COLO668 (cell line): Measurements from ENCODE around the gene LGR5.
"Not testable (repeated sequence)": the region's sequence is repeated elsewhere in the genome, so short reads cannot be mapped to it uniquely, and the experiment has no call there.

Experiments
- DNase-seq: peaks from one replicate; lab custom pipeline; 2025; ENCODE audit not compliant: unreplicated experiment; lab: John Stamatoyannopoulos, UW

LGR5 gene

DNA sequence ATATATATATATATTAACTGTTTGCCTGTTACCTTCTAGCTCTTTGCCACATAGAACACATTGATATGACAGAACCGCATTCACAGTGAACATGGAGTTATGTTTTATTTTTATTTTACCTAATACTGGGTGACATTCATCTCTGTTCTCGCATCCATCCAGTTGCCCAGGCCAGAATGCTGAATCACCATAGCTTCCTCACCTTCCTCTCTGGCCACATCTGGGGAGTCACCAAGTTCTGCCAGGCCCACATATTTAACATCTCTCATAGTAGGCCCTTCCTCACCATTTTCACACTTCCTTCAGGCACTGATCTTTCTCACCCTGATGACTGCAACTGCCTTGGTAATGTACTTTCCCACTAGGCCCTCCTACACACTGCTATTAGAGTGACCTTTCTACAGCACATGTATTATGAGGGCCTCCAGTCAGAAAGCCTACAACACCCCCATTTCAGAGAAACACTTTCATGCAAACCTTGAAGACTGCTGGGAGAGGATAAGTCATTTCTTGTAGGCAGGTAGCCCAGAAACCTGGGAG lies 106.8 kb downstream of the LGR5 start:
- DNase-seq: no peak

DNA sequence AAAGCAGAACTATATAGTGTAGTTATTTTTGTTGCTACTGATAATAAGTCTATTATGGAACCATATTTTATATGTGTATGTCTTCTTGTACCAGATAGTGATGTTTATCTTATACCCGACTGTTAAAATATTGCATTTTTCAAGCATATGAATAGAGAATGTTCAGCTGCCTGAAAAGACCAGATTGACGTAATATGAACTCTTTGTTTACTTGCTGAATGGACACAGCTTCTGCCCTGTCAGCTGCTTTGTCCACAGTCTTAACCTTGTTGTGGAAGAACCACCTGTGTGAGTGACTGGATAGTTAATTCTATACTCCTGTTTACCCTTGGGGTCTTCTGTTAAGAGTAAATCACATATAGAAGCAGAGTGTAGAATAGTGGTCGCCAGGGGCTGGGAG lies 109.3 kb downstream of the LGR5 start:
- peak; percentile 25 for DNase-seq

DNA sequence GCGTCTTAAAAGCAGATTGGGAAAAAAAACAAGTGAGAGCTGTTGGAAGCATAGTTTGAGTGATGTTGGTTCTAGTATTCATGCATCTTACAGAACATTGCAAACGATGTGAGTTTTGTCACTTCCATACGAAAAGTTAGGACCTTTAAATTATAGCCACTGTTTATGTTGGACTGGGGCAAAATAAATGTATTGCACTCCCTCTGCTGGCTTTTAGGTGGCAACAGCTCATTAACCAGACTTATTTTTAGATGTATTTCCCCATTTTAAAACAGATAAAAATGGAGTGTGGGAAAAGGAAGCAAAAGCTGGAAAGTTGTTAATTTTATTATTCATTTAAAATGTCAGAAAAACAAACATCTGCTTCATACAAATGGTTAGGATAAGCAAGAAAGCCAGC lies 111.9 kb downstream of the LGR5 start:
- DNase-seq: no peak

DNA sequence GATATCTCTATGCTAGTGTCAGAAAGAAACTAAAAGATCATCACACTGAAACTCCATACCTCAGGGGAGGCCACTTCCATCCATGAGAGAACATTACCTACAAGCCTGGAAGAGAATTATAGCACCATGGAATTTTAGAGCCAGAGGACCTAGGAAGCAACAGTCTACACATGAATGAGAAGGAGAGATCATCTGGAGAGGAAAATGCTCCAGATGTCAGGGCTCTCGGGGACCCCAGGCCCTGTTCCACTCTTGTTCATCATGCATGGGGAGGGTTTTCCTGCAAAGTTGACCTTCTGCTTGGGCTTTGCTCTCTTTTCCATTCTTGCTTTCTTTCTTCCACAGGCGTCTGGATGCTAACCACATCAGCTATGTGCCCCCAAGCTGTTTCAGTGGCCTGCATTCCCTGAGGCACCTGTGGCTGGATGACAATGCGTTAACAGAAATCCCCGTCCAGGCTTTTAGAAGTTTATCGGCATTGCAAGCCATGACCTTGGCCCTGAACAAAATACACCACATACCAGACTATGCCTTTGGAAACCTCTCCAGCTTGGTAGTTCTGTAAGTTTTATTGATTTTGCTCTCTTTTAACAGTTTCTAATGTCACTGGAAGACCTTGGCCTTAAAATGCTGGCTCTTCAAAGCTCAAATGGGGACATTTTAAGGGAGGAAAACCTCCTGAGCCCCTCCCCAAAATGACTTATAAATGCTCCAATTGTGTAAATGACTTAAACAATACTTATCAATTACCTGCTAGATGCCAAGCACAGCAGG lies 113.3 kb downstream of the LGR5 start:
- no peak for DNase-seq

DNA sequence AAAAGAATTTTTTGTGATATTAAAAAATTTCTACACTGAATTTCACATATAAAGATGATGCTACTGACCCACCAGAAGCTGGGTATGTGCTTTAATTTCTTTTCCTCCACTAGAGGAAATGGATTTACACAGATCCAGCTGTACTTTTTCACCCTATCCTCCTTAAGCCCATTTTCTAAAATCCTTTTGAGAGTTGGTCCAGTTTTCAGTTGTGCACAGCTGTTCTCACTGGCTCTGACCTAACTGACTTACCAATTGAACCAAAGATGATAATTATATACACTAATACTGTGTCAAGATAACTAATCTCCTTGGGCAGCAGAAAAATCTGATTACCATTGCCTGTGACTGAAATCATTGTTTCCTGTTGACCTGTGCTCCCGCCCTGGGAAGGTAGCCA lies 115.6 kb downstream of the LGR5 start:
- no peak for DNase-seq

DNA sequence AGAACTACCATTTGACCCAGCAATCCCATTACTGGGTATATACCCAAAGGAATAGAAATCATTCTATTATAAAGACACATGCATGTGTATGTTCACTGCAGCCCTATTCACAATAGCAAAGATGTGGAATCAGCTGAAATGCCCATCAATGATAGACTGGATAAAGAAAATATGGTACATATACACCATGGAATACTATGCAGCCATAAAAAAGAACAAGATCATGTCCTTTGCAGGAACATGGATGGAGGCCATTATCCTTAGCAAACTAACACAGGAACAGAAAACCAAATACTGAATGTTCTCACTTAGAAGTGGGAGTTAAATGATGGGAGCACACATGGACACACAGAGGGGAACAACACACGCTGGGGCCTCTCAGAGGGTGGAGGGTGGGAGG lies 116.2 kb downstream of the LGR5 start:
- not testable (repeated sequence) for DNase-seq

DNA sequence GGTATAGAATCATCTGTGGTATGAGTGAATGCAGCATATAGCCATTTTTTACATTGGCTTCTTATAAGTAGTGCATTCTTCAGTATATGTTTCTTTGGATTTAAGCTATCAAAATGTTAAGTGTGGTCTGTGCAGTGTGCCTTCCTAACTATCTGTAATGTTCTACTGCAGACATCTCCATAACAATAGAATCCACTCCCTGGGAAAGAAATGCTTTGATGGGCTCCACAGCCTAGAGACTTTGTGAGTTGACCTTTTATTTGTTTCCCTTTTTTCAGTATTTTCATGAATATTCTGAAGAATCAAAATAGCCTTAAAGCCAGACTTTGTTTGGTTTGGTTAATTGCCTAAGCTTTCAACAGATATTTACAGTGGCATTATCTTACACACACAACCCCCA lies 116.8 kb downstream of the LGR5 start:
- DNase-seq: no peak

DNA sequence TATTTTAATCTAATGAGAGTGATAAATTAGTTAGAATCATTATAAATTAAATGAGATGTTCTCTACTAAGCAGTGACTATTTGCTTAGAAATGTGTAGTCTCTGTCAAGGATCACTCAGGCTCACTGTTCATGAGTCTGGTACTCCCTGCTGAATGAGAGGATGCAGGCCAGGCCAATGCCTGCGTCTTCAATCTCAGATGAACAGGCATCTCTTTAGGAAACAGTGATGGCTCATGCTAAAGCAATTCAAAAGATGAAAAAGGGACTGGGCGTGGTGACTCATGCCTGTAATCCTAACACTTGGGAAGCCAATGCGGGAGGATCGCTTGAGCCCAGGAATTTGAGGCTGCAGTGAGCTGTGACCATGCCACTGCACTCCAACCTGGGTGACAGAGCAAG lies 117.3 kb downstream of the LGR5 start:
- no peak for DNase-seq

DNA sequence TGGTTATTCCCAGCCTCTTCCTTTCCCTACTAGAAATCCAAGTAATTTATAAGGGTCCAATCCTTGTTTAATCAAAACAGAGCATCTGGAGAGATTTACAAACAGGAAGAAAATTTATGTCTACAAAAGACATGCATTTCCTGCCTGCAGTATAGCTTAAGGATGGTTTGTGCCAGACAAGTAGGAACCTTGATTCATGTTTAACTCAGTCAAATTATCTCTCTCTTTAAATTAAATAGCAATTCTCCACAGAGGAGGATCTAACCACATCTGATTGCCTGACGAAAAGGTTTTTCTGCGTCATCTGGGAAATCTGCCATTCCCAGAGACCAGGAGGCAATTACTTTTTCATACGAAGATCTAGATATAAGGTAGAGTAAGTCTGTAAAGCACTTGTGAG lies 118.8 kb downstream of the LGR5 start:
- DNase-seq: no peak

DNA sequence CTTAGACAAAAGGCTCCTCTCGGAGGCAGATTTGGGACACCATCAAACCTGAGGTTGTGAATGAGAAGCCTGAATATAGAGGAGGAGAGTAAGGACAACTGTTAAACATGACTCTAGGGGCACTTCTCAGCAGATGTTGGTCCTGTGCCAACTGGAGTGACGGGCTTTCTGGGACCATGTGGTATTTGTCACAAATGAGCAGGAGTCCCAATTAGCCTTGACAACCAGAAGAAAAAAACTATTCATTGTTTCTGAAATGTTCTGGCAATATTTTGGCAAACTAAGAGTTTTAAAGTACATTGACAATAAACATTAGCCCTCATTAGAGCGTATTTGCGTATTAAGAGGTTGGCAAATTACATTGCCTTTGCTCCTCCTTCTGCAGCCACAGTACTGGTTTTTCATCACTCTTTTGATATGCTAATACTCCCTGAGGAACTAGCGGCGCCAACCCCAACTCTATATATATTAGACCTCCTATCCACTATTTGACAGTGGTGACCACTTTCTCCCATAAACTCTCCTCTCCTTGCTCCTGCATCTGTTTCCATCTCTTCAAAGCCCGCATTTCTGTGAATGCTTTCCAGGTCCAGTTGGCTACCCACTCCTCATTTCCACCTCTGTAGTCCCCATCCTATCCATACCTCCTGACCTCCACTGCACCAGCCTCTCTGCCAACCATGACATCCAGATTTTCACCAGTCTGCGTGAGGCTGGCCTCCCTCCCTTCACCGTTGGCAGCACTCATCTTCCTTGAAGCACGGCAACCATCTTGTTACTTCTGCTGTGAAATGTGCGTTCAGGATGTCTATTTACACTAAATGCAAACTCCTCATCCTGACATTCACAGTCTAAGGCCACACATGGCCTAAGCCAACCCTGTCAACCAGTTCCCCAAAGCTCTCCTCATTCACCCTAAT lies 123.3 kb downstream of the LGR5 start:
- no peak for DNase-seq

DNA sequence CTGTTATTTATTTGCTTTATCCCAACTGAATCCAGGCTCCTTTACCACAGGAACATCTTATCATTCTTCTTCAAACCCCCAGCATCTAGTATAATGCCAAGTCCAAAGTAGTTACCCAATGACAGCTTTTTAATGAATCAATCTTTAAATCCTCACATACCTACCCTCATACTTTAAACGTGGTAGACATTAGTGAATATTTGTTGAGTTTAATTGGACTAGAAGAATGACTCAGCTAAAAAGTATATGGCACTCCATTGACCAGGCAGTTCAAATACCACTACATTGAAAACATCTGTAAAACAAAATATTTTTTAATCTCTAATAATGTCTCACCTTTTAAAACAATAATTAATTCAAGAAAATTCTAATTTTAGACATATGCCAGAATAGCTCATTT lies 125.9 kb downstream of the LGR5 start:
- no peak for DNase-seq

DNA sequence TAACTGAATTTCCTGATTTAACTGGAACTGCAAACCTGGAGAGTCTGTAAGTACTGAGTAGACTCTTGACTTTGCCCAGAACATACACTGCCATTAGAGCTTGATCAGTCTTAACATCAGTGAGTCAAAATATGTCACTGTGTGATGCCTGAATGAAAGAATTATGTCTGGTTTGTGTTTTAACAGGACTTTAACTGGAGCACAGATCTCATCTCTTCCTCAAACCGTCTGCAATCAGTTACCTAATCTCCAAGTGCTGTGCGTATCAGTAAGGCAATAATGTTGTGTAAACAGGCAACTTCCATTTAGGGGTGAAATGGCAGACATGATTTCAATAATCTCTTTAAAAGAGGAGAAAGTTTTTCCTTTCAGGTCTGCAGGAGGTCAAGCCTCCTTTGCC lies 127.1 kb downstream of the LGR5 start:
- DNase-seq: no peak

DNA sequence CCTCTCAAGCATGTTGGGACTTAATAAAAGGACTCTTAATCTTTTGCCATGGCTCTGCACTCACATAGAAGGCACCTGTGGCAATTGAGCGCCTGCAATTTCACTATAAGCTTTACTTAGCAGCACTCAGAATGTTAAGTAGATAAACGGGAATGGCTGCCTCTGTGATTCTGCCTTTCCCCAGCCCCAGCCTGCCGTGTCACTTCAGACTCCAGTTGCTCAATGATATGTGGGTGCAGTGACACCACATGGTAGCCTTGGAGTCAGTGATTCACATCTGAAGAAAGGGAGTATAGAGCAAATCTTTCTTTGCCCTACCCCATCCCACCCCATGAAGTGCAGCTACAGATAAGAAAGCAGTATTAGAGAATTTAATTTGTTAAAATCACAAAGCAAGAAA lies 127.9 kb downstream of the LGR5 start:
- no peak for DNase-seq

DNA sequence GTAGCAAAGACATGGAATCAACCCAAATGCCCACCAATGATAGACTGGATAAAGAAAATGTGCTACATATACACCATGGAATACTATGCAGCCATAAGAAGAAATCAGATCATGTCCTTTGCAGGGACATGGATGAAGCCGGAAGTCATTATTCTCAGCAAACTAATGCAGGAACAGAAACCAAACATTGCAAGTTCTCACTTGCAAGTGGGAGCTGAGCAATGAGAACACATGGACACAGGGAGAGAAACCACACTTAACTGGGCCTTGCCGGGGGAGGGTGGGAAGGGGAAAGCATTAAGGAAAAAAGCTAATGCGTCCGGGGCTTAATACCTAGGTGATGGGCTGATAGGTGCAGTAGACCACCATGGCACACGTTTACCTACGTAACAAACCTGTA lies 130.3 kb downstream of the LGR5 start:
- not testable (repeated sequence) for DNase-seq

DNA sequence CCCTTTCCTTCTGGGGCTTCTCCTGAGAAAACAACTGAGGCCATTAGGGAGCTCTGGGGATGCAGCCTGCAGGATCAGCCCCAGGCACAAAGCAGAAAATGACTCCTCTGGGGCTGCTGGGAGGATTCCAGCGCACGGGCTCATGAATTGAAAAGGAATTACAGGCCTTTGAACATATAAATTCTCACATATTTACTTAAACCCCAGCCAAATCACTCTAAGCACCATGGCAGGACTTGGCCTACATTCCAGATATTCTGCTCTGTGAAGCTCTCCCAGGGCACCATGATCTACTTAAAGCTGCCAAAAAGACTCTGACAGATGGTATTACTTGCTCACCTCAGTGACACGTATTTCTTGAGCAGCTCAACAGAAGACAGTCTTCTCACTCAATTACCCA lies 136.9 kb downstream of the LGR5 start:
- DNase-seq: no peak

DNA sequence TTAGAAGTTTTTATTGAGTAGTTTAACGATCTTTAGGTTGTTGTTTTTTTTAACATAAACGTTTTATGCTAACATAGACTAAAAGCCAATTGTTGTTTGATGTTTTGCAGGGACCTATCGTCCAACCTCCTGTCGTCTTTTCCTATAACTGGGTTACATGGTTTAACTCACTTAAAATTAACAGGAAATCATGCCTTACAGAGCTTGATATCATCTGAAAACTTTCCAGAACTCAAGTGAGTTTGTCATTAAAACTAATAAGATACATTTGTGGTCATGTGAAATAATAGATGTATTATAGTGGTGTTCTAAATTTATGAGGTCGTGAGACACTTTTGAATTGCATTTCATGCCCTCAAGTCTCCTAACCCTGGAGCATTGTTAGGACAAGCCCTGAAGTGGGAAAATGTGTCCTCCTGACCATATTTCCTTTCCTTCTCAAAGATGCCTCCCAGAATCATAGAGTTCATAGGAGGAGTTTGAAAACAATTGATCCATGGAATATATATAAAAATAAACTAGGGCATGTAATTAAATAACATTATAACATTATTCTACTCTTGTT lies 139.2 kb downstream of the LGR5 start:
- no peak for DNase-seq

DNA sequence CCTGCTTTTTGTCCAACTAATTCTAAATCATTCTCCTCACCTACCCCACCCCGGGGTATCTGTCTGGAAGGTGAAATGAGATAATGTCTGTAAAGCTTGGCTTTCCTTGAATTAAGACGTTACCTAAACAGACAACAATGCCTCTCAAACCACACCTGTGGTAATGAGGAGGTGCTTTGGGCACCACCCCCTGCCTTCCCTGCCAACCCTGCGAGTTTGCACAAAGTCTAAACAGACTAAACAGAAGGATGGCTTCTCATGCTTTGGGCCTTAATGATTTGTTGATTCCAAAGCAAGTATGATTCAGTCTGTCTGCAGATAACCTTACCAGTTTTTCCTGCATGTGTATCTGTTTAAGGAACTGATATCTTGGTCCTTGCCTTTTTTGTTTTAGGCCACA lies 141.6 kb downstream of the LGR5 start:
- DNase-seq: no peak

DNA sequence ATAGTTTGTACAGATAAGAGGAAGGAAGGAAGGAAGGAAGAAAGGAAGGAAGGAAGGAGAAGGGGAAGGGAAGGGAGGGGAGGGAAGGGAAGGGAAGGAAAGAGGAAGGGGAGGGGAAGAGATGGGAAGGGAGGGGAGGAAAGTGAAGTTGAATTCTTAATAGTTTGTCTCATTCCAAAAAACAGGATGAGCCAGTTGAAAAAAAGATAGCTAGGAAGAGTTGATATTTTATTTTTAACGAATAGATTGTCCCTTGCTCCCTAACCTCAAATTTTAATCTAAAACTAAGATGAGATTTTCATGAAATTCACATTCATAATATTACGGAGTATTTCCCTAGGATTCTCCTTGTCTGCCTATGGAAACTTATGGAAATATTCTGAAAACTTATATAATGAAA lies 143.3 kb downstream of the LGR5 start:
- no peak for DNase-seq

DNA sequence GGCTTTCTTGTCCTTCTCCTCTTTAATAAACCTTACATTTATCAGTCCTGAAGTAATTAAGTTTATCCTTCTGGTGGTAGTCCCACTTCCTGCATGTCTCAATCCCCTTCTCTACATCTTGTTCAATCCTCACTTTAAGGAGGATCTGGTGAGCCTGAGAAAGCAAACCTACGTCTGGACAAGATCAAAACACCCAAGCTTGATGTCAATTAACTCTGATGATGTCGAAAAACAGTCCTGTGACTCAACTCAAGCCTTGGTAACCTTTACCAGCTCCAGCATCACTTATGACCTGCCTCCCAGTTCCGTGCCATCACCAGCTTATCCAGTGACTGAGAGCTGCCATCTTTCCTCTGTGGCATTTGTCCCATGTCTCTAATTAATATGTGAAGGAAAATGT lies 144.8 kb downstream of the LGR5 start:
- no peak for DNase-seq

DNA sequence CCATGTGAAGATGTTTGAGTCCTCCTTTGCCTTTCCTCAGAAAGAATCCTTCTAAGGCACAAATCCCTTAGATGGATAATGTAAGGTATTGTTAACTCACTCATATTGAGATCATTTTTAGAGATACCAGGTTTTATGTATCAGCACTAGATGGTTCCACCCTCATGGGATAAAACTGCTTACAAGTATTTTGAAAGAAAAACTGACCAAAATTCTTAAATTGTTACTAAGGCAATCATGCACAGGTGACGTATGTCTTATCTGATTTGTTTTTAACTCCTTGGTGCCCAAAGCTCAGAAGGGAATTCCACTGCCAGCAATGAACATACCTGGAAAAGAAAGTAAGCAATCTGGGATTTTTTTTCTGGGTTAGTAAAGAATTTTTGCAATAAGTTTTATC lies 145.6 kb downstream of the LGR5 start:
- DNase-seq: no peak

DNA sequence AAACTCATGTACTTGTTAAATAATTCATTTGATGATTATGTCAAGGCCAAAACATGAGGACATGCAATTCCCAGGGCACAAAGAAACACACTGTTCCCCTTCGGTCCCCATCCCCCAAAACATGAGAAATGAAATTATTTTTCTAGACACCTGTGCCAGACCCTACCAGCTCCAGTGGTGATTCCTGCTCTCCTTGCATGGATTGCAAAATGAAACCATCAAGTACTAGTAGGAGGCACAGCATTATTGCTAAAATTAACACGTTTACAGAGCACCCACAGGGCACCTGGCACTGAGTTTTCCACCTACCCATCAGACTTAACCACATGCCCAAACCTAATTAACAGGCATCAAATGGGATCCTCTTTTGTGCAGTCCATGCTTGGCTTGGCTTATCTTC lies 147.4 kb downstream of the LGR5 start:
- no peak for DNase-seq

DNA sequence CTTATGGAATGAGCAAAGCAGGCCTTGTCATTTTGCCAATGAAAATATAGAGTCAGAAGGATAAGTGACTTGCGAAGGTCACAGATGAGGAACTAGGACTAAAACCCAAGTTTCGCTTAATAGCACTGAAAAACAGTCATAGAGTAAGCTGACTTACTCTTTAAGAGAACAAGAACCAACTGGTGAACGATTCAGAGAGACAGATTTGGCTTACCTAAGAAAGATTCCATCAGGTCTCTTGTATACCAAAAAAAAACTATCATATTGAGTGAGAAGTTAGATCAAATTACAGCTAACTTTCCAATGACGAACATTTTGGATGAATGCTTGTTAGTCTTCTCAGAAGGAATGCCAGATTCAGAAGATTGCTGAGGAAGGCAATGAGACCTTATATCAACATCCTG lies 149.9 kb downstream of the LGR5 start:
- no peak for DNase-seq
